Activated CD4-positive, alpha-beta memory T cell treated with anti-CD3 and anti-CD28 coated beads, Interleukin-2, amount 10 ng/mL, durations not matched to agents 7 days and 5 days (primary cell): Measurements from ENCODE around the gene SH2D1A. TPM values are rescaled to one million over a fixed set of nuclear protein-coding genes. Genes with fewer than 3 reads are reported as not detected.
A peak's percentile ranks its signal among the peaks of the same experiment; 100 is the strongest.

Source experiments
- CTCF ChIA-PET: fragments of 350-600 bp; sonication (Branson Sonifier 250); formaldehyde crosslinking; loops from one replicate; lab custom pipeline; 2021; ENCODE audit warnings: antibody characterized with exemption, inconsistent platforms; lab: Charles Lee
- POLR2A ChIA-PET: fragments of 350-600 bp; sonication (Branson Sonifier 250); formaldehyde crosslinking; loops from one replicate; lab custom pipeline; 2021; ENCODE audit warnings: antibody characterized with exemption; lab: Charles Lee
- DNase-seq: peaks from one replicate; pipeline ENCODE4 v3.0.0-alpha.2; 2020
- H3K27ac Mint-ChIP-seq: one replicate; pipeline ENCODE4 v1.8.0; 2021; ENCODE audit warnings: mild to moderate bottlenecking, mixed read lengths
- H3K27me3 Mint-ChIP-seq: one replicate; pipeline ENCODE4 v1.8.0; 2021; ENCODE audit warnings: mixed read lengths
- H3K36me3 Mint-ChIP-seq: one replicate; pipeline ENCODE4 v1.8.0; 2021; ENCODE audit warnings: low read depth, mixed read lengths
- H3K4me1 Mint-ChIP-seq: one replicate; pipeline ENCODE4 v1.8.0; 2021; ENCODE audit warnings: mixed read lengths
- H3K4me3 Mint-ChIP-seq: one replicate; pipeline ENCODE4 v1.8.0; 2021; ENCODE audit warnings: mild to moderate bottlenecking, mixed read lengths
- H3K9me3 Mint-ChIP-seq: one replicate; pipeline ENCODE4 v1.8.0; 2021; ENCODE audit warnings: mixed read lengths
- total RNA-seq, 2 experiments: library from RNA; stranded (reverse); gene quantifications; one replicate each; pipeline ENCODE4 v1.2.3, GENCODE V29; 2021

The SH2D1A gene
- total RNA-seq, 2 experiments from 2014 or later = 58.3 to 61.2 TPM

DNA sequence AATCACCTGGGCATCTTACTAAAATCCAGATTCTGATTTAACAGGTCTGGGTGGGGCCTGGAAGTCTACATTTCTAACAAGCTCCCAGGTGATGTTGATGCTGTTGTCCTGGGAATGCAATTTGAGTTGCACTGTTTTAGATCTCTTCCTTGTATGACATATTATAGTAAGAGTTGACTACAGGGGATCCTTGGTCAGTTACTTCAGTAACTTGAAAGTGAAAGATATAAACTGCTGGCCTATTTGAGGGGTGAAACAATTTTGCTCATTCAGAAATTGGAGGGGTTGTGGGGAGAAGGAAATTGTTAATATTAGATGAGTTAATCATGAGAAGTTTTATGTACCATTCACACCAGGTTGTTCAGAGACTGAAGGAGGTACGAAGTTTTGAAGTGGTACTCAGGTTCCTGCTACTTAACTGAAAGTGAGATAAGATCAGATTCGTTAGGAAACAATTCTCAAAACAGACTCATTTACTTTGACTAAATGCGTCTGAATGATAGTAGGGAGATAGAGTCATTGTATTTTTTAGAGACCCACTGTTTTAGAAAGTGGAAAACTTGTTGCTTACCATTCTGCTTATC is 12.5 kb downstream of the SH2D1A start:
- Mint-ChIP-seq H3K4me3 (peak overlapping the region; percentile 74), H3K27me3 (no peaks in the 10 kb centered on the region), H3K4me1 (peaks cover 61% of the 10 kb centered on the region), H3K27ac (peak overlapping the region; percentile 86), H3K36me3 (peaks cover 42% of the 10 kb centered on the region), H3K9me3 (no peaks in the 10 kb centered on the region)
- no peak for DNase-seq
- POLR2A ChIA-PET = interaction anchor here (0.8 to 9.8 kb wide), 5 partner anchors 13 to 143 kb away, joined by 3 to 118 read pairs (median 3); partner anchors contain the start of gene SH2D1A
- CTCF ChIA-PET = interaction anchor here (0.6 to 1.3 kb wide), 4 partner anchors 9 to 148 kb away, joined by 3 to 4 read pairs (median 3); no protein-coding TSS in a partner anchor

DNA sequence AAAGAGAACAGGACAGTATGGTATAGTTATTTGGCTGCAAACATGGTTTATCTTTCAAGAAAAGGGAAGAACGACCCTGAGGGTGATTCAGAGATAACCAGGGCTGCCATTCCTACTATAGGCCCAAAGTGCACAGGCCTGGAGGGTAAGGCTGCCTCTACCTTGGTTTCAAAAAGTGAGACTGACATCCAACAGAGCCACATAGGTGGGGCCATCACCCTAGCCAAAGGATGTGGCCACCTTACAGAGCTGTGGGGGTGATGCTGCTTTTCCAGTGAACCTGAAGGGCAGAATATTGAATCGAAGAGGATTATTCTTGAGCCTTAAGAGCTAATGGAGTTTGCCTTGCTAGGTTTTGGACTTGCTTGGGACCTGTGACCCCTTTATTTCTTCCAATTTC is 15.7 kb downstream of the SH2D1A start:
- Mint-ChIP-seq H3K4me1 (peaks cover 50% of the 10 kb centered on the region), H3K36me3 (peaks cover 43% of the 10 kb centered on the region), H3K9me3 (no peaks in the 10 kb centered on the region), H3K27ac (peak overlapping the region; percentile 78), H3K27me3 (no peaks in the 10 kb centered on the region), H3K4me3 (peak overlapping the region; percentile 48)
- ChIA-PET POLR2A (interaction anchor here (0.5 to 3.1 kb wide), 9 partner anchors 8 to 401 kb away, joined by 3 to 41 read pairs (median 4); partner anchors contain the start of gene SH2D1A), CTCF (interaction anchor here (1.1 kb wide), 1 partner anchor 151 kb away, joined by 3 read pairs; no protein-coding TSS in a partner anchor)
- DNase-seq = peak; percentile 54

DNA sequence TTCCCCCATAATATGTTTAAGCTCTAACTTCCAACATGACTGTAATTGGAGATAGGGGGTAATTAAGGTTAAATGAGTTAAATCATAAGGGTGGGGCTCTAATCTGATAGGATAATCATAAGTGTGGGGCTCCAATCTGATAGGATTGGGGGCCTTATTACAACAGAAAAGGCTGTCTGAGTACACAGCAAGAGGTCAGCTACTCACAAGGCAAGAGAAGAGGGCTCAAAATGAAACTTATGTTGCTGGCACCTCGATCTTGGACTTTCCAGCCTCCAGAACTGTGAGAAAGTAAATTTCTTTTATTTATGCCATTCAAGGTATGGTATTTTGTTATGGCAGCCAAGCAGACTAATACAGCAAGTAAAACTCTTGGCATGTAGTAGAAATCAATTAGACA is 16.4 kb downstream of the SH2D1A start:
- ChIA-PET CTCF (interaction anchor here (1.1 kb wide), 1 partner anchor 152 kb away, joined by 3 read pairs; no protein-coding TSS in a partner anchor), POLR2A (interaction anchor here (0.9 to 3.1 kb wide), 8 partner anchors 8 to 402 kb away, joined by 3 to 41 read pairs (median 4); partner anchors contain the start of gene SH2D1A)
- H3K27ac Mint-ChIP-seq = peak overlapping the region; percentile 78
- H3K4me3 Mint-ChIP-seq = peak overlapping the region; percentile 48
- peaks cover 38% of the 10 kb centered on the region for H3K36me3 Mint-ChIP-seq
- no peaks in the 10 kb centered on the region for H3K27me3 Mint-ChIP-seq
- no peaks in the 10 kb centered on the region for H3K9me3 Mint-ChIP-seq
- H3K4me1 Mint-ChIP-seq = peaks cover 50% of the 10 kb centered on the region
- DNase-seq = no peak

DNA sequence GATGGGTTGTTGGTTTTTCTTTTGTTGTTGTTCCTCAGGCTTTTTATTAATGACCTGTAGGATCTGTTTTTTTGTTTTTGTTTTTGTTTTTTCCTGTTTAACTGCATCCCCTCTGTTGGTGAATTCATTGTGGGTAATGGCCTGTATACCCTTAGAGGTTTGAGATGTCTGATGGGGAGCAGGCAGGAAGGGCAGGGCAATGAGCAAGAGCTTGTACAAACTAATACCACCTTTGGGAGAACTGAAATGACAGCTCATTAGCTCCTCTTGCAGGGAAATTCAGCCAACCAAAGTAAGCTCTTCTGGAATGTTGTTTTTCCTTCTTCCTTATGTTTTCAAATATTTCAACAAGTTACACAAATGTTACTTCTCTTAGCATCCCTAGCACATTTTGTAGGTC is 23.4 kb downstream of the SH2D1A start:
- H3K27me3 Mint-ChIP-seq = no peaks in the 10 kb centered on the region
- ChIA-PET CTCF (no interaction called here), POLR2A (interaction anchor here (1.6 kb wide), 1 partner anchor 23 kb away, joined by 8 read pairs; the partner anchor contains the start of gene SH2D1A)
- peaks cover 65% of the 10 kb centered on the region for H3K36me3 Mint-ChIP-seq
- H3K4me1 Mint-ChIP-seq = peaks cover 38% of the 10 kb centered on the region
- no peak overlapping the region for H3K27ac Mint-ChIP-seq
- H3K4me3 Mint-ChIP-seq = no peak overlapping the region
- DNase-seq = no peak
- H3K9me3 Mint-ChIP-seq = no peaks in the 10 kb centered on the region

DNA sequence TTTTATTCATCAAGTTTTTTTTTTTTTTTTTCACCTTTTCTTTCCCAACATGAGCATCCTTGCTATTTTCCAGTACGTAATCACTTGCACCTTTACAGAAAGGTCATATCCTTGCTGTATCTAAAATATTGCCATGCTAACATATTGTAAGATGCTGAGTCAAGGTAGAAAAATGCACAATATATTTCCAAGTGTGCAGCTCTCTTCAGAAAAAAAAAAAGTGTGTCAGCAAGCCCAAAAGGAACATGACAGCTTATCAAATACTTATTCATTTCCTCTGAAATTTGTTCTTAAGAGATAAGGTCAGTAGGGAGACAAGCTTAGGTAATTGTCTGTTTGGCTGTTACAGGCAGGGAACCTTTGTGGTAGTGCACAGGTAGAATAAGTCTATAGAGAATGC is 27.0 kb downstream of the SH2D1A start:
- ChIA-PET CTCF (interaction anchor here (0.7 to 1.5 kb wide), 4 partner anchors 10 to 595 kb away, joined by 3 read pairs; no protein-coding TSS in a partner anchor), POLR2A (interaction anchor here (1.0 kb wide), 1 partner anchor 15 kb away, joined by 3 read pairs; no protein-coding TSS in a partner anchor)
- Mint-ChIP-seq H3K9me3 (no peaks in the 10 kb centered on the region), H3K4me1 (peaks cover 34% of the 10 kb centered on the region), H3K36me3 (peaks cover 46% of the 10 kb centered on the region), H3K27me3 (no peaks in the 10 kb centered on the region), H3K4me3 (no peak overlapping the region), H3K27ac (no peak overlapping the region)
- DNase-seq = no peak

DNA sequence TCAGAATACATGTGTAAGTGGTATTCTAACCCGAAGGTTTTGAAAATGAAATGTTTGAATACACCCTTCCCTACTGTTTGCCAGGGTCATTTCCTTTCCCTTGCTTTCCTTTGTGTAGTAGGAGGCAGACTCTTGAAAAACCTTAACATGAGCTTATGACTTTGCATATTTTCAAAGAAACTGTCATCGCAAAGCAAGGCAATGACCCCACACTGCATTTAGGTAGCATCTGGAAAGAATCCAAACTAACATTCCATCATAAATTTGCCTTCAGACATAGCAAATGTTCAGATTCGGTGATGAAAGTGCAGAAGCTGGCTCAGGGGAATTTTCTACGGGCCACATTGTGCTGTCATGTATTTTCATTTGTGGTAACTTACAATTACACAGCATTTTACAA is 32.3 kb downstream of the SH2D1A start:
- CTCF ChIA-PET = interaction anchor here (1.6 kb wide), 1 partner anchor 10 kb away, joined by 4 read pairs; no protein-coding TSS in a partner anchor
- H3K4me3 Mint-ChIP-seq = no peak overlapping the region
- POLR2A ChIA-PET = interaction anchor here (0.8 to 1.3 kb wide), 3 partner anchors 11 to 26 kb away, joined by 3 to 4 read pairs (median 3); no protein-coding TSS in a partner anchor

DNA sequence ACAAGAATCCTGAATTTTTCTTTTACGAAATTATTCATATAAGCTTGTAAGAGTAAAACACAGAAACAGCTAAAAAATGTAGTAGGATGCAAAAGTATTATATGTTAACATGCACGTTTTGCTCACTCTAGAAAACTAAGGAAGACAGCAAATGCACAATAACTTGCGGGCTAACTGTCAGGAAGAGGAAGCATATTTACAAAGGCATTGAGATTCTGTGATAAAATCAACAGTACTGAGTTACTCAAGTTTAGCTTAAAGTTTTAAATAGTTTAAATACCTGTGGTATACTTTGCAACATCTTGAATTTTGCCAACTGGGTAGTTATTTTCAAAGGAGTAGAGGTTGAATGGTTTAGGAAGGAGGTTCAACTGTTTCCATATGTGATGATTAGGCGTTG is 37.0 kb downstream of the SH2D1A start:
- Mint-ChIP-seq H3K4me3 (no peak overlapping the region), H3K27ac (no peak overlapping the region), H3K9me3 (no peaks in the 10 kb centered on the region), H3K36me3 (peaks cover 39% of the 10 kb centered on the region), H3K4me1 (peaks cover 16% of the 10 kb centered on the region), H3K27me3 (no peaks in the 10 kb centered on the region)
- DNase-seq = no peak
- POLR2A ChIA-PET = no interaction called here
- CTCF ChIA-PET = interaction anchor here (0.6 to 1.4 kb wide), 2 partner anchors 10 to 500 kb away, joined by 3 read pairs; no protein-coding TSS in a partner anchor

More for the DNA sequence above, 32.3 kb downstream of the SH2D1A start:
- H3K27ac Mint-ChIP-seq = no peak overlapping the region
- no peak for DNase-seq
- no peaks in the 10 kb centered on the region for H3K9me3 Mint-ChIP-seq
- H3K36me3 Mint-ChIP-seq = peaks cover 30% of the 10 kb centered on the region
- no peaks in the 10 kb centered on the region for H3K27me3 Mint-ChIP-seq
- H3K4me1 Mint-ChIP-seq = peaks cover 18% of the 10 kb centered on the region

DNA sequence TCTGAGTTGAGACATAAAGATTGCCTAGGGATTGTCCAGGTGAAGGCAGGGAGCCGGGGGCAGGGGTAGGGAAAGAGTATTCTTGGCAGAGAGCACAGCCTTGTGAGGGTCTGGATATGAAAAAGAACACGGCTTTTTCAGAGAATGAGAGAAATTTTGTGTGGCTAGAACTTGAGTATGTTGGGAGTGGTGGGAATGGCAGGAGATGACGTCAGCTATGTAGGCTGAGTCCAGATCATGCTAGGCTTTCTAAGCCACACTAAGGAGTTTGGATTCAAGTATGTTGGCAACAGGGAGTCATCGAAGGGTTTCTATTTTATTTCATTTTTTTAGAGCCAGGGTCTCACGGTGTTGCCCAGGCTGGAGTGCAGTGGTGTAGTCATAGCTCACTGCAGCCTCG is 40.0 kb downstream of the SH2D1A start:
- ChIA-PET CTCF (no interaction called here), POLR2A (interaction anchor here (0.7 kb wide), 1 partner anchor 40 kb away, joined by 3 read pairs; the partner anchor contains the start of gene SH2D1A)
- Mint-ChIP-seq H3K27ac (no peak overlapping the region), H3K36me3 (peaks cover 28% of the 10 kb centered on the region), H3K27me3 (no peaks in the 10 kb centered on the region), H3K4me1 (peaks cover 16% of the 10 kb centered on the region), H3K4me3 (no peak overlapping the region), H3K9me3 (no peaks in the 10 kb centered on the region)
- DNase-seq = no peak

DNA sequence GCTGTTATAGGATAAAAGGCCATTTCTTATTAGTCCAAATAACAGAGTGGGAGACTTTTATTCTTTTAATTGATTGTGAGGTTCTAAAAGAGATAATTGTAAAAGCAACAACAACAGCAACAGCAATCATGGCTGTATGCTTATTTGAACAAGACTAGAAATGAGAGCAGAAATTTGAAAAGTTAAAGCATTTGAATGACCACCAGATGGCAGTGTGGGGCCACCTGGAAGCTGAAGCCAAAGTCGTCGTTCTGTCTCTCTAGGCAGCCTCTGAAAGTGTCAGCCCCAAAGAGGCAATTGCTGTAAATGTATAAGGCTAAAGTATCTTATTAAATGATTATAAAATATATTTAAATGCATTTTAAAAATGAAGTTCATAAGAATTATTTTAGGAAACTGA is 42.2 kb downstream of the SH2D1A start:
- no peaks in the 10 kb centered on the region for H3K9me3 Mint-ChIP-seq
- peaks cover 22% of the 10 kb centered on the region for H3K4me1 Mint-ChIP-seq
- CTCF ChIA-PET = interaction anchor here (1.0 to 1.3 kb wide), 2 partner anchors 10 to 18 kb away, joined by 4 to 5 read pairs; no protein-coding TSS in a partner anchor
- H3K27ac Mint-ChIP-seq = peak overlapping the region; percentile 21
- peaks cover 27% of the 10 kb centered on the region for H3K36me3 Mint-ChIP-seq
- no peaks in the 10 kb centered on the region for H3K27me3 Mint-ChIP-seq
- H3K4me3 Mint-ChIP-seq = no peak overlapping the region
- DNase-seq = peak; percentile 55
- POLR2A ChIA-PET = interaction anchor here (1.3 kb wide), 1 partner anchor 15 kb away, joined by 3 read pairs; no protein-coding TSS in a partner anchor

DNA sequence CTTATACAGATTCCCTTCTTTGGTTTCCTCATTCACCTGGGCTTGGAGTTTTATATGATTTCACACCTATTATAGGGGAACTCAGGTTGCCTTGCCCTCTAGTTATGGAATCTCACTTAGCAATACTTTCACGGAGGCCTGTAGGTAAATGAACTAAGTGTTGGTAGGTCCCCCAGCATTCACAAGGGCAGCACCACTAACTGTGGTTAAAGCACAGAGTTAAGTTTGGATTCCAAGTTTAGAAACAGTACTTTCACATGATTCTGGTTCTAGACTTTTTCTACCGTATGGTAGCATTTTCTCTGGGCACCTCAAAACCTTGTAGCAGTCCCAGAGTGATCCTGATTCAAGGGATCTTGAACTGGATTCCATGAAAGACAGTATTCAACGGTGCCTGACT is 46.4 kb downstream of the SH2D1A start:
- ChIA-PET CTCF (no interaction called here), POLR2A (interaction anchor here (1.1 kb wide), 1 partner anchor 179 kb away, joined by 3 read pairs; no protein-coding TSS in a partner anchor)
- no peak overlapping the region for H3K27ac Mint-ChIP-seq
- peaks cover 8% of the 10 kb centered on the region for H3K36me3 Mint-ChIP-seq
- peaks cover 38% of the 10 kb centered on the region for H3K4me1 Mint-ChIP-seq
- no peaks in the 10 kb centered on the region for H3K9me3 Mint-ChIP-seq
- H3K4me3 Mint-ChIP-seq = no peak overlapping the region
- DNase-seq = no peak
- H3K27me3 Mint-ChIP-seq = no peaks in the 10 kb centered on the region

DNA sequence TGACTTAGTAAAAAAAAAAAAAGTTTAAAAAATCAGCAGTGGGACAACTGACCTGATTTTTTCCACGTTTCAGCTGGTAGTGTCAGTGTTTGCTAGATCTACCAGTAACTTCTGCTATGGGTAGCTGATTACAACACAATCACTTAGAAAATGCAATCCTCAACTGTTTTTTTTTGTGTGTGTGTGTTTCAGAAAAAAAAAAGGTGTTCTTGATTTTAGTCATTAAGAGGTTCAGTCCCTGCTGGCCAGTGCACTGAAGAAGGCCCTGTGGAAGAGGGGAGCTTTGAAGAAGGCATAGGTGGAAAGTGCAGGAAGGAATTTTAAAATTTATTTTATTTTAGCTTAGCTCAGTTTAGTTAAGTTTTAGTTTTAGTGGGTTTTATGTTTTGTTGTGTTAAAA is 46.9 kb downstream of the SH2D1A start:
- Mint-ChIP-seq H3K4me1 (peaks cover 35% of the 10 kb centered on the region), H3K4me3 (no peak overlapping the region), H3K27me3 (no peaks in the 10 kb centered on the region), H3K36me3 (peaks cover 8% of the 10 kb centered on the region), H3K9me3 (no peaks in the 10 kb centered on the region), H3K27ac (no peak overlapping the region)
- DNase-seq = no peak
- POLR2A ChIA-PET = interaction anchor here (1.1 kb wide), 1 partner anchor 179 kb away, joined by 3 read pairs; no protein-coding TSS in a partner anchor
- CTCF ChIA-PET = no interaction called here

DNA sequence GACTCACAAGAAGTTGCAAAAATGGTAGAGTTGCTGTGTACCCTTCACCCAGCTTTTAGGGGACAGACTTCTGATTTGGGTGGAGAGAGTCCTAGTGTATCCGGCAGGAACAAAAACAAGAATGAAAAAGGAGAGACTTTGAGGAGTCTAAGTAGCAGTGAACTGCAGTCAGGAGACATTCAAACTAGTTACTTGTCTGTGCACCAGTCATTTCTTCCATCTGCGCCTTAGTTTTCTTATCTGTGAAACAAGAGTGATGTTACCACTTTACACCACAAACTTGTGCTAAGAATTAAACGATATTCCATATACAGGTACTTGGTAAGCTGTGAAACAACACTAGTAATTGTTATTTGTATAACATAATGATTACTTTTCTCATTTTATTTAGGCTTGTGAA is 47.3 kb downstream of the SH2D1A start:
- ChIA-PET CTCF (interaction anchor here (0.8 kb wide), 1 partner anchor 8 kb away, joined by 3 read pairs; no protein-coding TSS in a partner anchor), POLR2A (interaction anchor here (1.0 to 1.1 kb wide), 2 partner anchors 36 to 180 kb away, joined by 3 read pairs; no protein-coding TSS in a partner anchor)
- H3K9me3 Mint-ChIP-seq = no peaks in the 10 kb centered on the region
- peaks cover 32% of the 10 kb centered on the region for H3K4me1 Mint-ChIP-seq
- H3K36me3 Mint-ChIP-seq = peaks cover 8% of the 10 kb centered on the region
- no peak overlapping the region for H3K4me3 Mint-ChIP-seq
- no peaks in the 10 kb centered on the region for H3K27me3 Mint-ChIP-seq
- H3K27ac Mint-ChIP-seq = no peak overlapping the region
- DNase-seq = no peak
